Measurements from ENCODE around the gene DCUN1D3.

Gene DCUN1D3

GRCh38 chr16:20894388-20894787 is 5.8 kb downstream of the DCUN1D3 start:
- FAIRE-seq = no peak
- DNase-seq (ENCODE audit: insufficient read length, low spot score) = no peak

DNA sequence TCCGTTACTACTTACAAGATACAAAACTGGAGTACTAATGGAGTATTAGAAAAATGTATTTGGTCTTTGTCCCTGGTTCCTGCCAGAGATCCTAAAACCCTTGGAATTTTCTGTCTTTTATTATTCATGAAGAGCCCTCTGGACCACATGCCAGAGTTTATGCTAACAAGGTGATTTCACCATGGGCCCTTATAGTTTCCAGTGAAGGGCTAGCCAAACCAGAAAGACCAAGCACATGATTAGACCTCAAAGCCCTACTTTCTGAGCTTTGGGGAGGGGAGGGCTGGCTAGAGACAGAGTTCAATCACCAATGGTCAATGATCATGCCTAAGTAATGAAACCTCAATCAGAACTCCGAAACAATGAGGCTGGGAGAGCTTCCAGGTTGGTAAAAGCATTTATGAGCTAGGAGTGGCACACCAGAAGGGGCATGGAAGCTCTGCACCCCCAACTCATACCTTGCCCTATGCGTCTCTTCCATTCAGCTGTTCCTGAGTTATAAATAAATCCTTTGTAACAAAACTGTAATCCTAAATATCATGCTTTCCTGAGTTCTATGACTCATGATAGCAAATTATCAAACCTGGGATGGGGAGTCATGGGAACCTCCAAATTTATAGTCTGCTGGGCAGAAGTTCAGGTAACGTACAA is 10.4 kb downstream of the DCUN1D3 start:
- DNase-seq (ENCODE audit: insufficient read length, low spot score) = no peak
- no peak for FAIRE-seq

DNA sequence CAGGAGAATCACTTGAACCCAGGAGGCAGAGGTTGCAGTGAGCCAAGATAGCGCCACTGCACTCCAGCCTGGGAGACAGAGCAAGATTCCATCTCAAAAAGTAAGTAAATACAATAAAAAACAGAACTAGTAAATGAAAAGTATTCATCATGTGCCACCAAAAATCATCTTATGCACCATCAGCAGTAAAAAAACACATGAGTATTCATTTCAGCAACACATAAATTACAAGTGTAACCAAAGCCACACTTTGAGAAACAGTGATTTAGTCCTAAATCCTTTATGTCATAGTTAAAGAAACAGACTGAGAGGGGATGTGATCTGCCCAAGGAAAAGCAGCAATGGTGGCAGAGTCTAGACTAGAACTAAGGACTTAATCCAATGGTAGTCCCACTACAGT is 13.0 kb downstream of the DCUN1D3 start:
- no peak for FAIRE-seq
- no peak for DNase-seq (ENCODE audit: insufficient read length, low spot score)

GRCh38 chr16:20886320-20886719 is 13.8 kb downstream of the DCUN1D3 start:
- DNase-seq (ENCODE audit: insufficient read length, low spot score) = no peak
- FAIRE-seq = no peak

DNA sequence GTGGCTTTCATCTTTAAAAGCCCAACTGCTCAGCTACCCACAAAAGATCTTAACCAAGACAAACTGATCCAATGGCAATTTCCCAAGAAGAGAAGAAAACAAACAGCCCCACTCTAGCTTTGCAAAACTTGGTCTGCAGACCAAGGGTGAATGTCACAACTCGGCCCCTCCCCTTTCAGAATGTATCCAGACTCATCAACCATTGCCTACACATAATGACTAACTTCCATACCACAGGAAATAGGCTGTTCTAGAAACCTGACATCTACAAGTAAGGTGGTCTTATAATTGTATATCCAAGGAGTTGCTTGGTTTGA is 16.0 kb downstream of the DCUN1D3 start:
- no peak for FAIRE-seq
- no peak for DNase-seq (ENCODE audit: insufficient read length, low spot score)

- no peak for FAIRE-seq
- DNase-seq (ENCODE audit: insufficient read length, low spot score) = no peak
Observed at GRCh38 chr16:20883554-20884239, 16.5 kb downstream of the DCUN1D3 start.

DNA sequence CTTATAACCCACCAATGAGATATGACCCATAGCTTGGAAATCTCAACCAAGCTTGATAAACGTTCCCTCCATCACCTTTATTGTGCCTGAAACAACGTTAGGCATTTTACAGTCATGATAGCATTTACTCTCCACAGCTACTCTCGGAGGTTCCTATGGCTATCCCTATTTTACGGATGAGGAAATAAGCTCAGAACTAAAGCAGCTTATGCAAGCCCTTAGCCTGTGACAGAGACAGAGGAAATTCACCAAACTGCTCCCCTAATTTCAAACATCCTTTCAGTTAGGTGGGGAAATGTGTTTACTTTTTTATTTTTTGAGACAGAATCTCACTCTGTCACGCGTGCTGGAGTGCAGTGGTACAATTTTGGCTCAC is 18.7 kb downstream of the DCUN1D3 start:
- FAIRE-seq (no peak), DNase-seq (ENCODE audit: insufficient read length, low spot score) (no peak)

DNA sequence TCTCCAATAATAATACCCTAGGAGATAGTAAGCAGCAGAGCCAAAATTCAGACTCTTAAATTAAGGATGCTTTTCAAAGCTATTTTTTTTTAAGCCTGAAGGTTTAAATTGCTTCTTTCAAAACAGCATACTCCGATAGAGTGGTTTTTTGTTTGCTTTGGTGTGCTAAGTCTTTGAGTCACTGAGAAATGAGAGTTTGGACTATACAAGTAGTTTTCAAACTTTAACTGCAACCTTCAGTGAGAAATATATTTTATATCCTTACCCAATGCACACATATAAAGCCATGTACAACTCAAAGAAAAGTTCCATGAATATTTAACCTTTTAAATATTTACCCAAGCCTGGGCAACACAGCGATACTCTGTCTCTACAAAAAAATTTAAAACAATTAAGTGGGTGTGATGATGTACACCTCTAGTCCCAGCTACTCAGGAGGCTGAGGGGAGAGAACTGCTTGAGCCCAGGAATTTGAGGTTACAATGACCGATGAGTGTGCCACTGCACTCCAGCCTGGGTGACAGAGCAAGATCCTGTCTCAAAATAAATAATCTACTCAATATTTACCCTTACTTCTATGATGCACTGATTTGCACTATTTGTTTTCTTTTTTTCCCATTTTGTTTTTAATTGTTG is 19.2 kb downstream of the DCUN1D3 start:
- DNase-seq (ENCODE audit: insufficient read length, low spot score) (no peak), FAIRE-seq (no peak)

GRCh38 chr16:20879175-20880040 is 20.8 kb downstream of the DCUN1D3 start:
- DNase-seq (ENCODE audit: insufficient read length, low spot score) (no peak), FAIRE-seq (no peak)

GRCh38 chr16:20878682-20879147 is 21.4 kb downstream of the DCUN1D3 start:
- no peak for FAIRE-seq
- no peak for DNase-seq (ENCODE audit: insufficient read length, low spot score)

DNA sequence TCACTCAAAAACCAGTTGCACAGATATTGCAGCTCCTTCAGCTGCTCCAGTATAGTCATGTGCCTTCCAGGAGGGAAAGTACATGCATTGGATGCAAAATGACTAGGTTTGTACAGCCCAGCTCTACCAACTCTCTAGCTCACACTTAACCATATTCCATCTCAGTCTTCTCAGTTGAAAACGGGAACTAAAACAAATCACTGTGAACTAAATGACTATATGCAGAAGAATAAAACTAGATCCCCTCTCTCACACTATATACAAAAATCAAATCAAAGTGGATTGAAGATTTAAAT is 24.9 kb downstream of the DCUN1D3 start:
- FAIRE-seq (no peak), DNase-seq (ENCODE audit: insufficient read length, low spot score) (no peak)

DNA sequence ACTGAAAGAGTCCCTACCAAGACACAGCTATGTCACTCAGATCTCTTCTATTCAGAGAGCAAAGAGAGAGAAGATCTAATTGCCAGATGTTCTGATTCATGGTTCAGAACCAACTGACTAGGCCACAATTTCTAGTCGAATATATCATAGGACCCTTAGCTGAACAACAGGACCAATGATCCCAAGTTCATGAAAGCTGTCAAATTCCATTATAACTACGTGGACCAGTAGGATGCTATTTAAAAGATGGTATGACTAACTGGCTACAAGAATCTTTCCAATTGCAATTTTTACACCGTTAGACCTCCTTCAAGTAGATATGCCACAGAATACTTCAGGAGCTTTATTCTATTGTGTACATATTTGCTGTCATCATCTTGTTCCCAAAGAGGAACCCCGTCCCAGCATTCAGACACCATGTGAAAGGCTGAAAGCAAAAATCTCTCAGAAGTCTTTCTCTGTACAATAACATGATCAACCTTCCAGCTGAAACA is 26.0 kb downstream of the DCUN1D3 start:
- DNase-seq (ENCODE audit: insufficient read length, low spot score) (no peak), FAIRE-seq (no peak)

DNA sequence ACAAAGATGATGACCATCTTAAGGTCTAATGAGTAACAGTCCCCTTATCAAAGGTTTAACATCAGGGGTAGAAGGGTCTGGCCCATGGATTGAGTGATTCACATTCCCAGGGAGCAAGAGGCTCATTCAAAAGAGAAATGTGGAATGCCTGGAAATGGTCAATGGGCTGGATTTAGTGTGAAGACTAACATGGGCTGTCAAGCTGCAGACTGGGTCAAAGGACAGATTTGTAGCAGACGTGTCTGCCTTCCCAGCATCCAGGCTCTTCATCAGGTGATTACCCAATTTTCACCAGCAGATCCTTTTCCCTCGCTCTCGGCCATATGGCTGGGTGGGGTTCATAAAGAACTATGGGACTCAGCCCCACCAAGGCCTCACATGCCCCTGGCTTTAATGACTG is 26.8 kb downstream of the DCUN1D3 start:
- no peak for FAIRE-seq
- DNase-seq (ENCODE audit: insufficient read length, low spot score) = no peak

DNA sequence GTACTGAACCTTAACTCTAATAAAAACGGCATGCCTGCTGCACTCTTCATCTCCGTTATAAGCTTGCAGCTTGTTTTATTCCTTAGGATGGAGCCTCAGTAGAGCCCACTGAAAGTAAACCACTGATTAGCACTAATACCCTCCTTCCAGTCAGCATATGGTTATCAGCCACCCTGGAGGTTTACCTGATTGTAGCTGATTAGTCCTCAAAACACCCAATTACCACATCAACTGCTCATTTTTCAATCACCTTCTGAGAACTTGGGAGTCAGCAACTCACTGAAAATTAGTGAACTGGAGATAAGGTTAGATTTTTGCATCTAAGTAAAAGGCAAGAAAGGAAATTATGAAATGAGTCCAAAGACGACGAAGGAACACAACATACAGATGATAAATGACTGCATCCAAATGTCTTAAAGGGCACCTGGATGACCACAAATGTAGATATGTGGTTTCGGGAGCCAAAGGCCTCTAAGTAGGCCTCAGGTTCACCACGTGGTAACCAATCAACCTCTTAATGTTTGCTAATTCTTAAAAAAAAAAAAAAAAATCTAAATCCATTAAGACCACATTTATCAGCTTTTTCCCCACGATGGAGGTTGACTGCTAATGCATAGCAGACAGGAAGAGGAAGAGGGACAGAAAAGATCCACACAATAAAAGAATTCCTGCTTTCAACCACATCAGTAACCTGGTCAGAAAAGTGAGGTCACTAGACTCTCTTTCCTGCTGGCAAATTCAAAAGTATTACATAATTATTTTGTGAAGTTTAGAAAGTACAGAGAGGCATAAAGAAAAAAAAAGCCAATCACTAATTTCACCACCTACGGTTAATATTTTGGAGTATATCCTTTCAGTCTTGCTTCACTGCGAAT is 28.0 kb downstream of the DCUN1D3 start:
- FAIRE-seq (no peak), DNase-seq (ENCODE audit: insufficient read length, low spot score) (no peak)

DNA sequence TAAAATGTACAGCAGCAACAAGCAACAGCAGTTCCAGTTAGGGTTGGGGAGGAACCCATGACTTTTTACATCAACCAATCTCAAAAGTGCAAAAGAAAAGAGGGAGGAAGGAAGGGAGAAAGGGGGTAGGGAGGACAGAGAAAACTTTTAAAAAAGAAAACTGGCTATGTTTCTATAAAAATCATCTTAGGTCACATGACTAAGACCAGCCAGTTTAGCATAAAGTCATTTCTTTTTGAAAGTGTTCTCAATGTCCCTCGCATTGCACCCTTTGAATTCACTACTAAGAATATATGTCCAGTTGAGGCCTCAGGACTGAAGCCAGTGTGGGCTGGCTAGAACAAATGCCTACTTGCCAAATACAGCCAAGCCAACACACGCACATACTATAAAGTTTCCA is 28.9 kb downstream of the DCUN1D3 start:
- FAIRE-seq = no peak
- DNase-seq (ENCODE audit: insufficient read length, low spot score) = no peak

- DNase-seq (ENCODE audit: insufficient read length, low spot score) (no peak), FAIRE-seq (no peak)
Observed at GRCh38 chr16:20870122-20870820, 29.9 kb downstream of the DCUN1D3 start.

GRCh38 chr16:20868890-20869289 is 31.3 kb downstream of the DCUN1D3 start:
- DNase-seq (ENCODE audit: insufficient read length, low spot score) (no peak), FAIRE-seq (no peak)

- DNase-seq (ENCODE audit: insufficient read length, low spot score) (no peak), FAIRE-seq (no peak)
Observed at GRCh38 chr16:20867585-20867984, 32.6 kb downstream of the DCUN1D3 start.

DNA sequence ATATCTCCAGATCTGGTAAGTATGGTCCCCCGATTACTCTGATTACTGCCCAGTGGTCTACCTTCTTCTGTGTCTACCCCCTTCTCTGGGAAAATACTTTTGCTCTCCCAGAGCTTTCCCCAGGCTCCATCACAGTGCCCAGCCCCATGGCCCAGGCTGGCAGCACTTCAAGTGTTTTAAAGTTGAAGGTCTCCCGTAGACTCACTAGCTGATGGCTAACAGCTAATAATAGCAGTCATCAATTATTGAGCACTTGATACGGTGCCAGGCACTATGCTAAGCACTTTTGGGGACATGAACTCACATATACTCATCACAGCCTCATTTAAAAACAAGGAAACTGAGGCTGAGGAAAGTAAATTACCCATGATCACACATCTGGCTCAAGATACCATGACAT is 33.4 kb downstream of the DCUN1D3 start:
- DNase-seq (ENCODE audit: insufficient read length, low spot score) = no peak
- no peak for FAIRE-seq
